Measurements from ENCODE around the gene CCDC54.

DNA sequence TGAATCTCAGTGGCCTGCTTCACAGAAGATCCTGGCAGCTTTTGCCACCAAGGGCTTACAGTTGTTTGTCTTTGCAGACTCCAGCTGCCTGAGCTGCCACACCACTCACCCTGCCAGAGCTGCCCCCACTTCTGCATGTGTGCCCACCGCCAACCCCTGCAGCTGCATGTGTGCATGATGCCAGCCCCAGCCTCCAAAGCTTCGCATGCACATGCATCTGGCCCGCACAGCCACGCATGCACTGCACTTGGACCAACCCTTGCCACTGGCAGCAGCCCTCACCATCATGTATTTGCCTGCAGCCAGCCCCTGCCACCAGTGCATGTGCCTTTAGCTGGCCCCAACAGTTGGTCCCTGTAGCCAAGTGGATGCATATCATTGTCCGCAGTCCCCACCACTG, 31.3 kb downstream of the CCDC54 start:
- TF ChIP-seq EZH2 (IDR thresholded peaks at IDR 0.05; ENCODE audit: borderline replicate concordance) = no peak
- no peak for TF ChIP-seq EZH2phosphoT487 (IDR thresholded peaks at IDR 0.05; ENCODE audit: low read depth, severe bottlenecking, unreplicated experiment)
- TF ChIP-seq, protein P1, sequence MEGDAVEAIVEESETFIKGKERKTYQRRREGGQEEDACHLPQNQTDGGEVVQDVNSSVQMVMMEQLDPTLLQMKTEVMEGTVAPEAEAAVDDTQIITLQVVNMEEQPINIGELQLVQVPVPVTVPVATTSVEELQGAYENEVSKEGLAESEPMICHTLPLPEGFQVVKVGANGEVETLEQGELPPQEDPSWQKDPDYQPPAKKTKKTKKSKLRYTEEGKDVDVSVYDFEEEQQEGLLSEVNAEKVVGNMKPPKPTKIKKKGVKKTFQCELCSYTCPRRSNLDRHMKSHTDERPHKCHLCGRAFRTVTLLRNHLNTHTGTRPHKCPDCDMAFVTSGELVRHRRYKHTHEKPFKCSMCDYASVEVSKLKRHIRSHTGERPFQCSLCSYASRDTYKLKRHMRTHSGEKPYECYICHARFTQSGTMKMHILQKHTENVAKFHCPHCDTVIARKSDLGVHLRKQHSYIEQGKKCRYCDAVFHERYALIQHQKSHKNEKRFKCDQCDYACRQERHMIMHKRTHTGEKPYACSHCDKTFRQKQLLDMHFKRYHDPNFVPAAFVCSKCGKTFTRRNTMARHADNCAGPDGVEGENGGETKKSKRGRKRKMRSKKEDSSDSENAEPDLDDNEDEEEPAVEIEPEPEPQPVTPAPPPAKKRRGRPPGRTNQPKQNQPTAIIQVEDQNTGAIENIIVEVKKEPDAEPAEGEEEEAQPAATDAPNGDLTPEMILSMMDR (IDR thresholded peaks at IDR 0.05; ENCODE audit: poor library complexity) = no peak

All from hepatocyte (in vitro differentiated cells).